CD1c-positive myeloid dendritic cell (primary cell): ENCODE results near the gene SH3PXD2B.

Experiments used
- DNase-seq: peaks from one replicate; pipeline ENCODE4 v3.0.0-alpha.2; 2016; ENCODE audit errors: extremely low spot score

SH3PXD2B gene

DNA sequence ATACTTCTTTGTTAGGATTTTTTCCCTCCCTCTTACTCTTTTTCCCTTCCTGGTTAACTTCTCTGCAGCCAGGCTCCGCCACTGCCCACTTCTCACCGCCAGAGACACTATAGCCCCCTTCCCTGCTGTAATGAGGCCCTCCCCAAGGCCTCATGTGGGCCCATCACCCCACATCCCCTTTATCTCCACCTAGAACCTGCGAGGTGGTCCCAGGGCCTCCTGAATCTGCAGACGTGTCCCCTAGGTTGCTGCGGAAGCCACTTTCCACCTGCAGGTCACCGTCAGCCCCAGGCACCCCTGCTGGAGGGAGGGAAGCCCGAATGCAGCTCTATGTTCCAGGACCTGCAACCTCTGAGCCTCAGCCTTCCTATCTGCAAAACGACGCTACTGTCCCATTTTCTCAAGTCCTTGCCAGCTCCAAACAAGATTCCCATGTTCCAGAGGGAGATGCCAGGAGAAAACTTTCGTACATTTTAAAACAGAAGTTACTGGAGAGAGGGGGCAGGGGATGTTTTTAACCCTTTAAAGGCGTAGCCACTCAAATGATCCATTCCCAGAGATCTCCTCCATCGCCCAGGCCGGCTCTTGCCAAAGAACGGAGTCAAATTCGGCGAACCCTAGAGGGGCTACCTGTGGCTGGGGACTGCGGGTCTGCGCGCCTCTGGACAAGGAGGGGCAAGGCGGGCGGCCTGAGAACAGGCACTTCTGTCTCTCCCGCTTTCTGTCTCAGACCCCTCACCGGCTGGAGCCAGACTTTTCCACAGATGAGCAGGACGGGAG lies 929 bp downstream of the SH3PXD2B start:
- DNase-seq: no peak

DNA sequence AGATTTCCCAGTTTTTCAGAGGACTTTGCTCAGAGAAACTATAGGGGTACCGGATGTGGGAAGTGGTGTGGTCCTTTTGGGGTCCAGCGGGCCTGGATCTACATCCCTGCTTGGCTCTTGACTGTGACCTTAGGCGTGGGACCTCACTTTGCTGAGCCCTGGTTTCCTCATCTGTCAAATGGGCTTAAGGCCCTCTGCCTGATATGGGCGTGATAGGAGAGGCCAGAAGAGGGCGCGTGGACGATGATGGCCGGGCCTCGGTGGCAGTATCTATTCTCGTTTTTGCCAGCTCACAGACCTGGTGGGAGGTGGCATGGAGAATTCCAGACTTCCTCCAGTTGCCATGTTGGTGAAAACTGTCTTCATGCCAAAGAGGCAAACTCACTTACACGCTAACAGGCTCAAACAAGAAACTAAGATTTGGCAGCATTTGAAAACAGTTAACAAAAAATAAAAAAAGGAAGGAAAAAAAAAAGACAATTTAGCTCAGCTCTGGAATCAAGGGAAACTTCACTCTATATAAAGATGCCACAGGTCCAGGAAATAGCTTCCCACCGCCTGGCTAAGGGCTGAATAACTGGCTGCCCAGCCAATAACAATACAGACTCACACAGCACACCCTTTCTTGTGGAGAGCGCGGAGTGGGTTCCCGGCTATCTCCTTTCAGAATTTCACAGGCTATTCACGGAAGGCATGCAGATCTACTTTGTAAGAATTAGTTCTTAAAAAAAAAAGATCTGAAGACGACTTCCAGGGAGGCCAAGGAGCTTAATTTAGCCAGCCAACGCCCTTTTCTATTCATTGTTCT lies 1.7 kb downstream of the SH3PXD2B start:
- no peak for DNase-seq

DNA sequence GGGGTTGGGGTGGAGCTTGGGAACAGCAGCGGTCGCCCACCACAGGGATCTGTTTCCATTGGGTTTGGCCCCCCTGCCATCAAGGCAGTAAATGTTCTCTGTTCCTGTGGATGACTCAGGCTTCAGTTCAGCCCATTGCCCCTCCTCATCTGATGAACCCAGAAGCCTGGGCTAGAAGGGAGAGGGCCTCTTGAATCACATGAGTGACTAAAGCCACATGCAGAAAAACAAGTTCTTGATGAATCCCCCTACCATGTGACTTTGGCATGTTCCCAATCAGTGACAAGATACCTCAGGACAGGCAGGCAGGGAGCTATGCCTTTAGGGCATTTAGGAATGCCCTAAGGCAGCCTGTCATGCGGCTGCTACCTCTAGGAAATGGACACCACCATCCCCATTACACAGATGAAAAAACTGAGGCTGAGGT lies 2.5 kb downstream of the SH3PXD2B start:
- no peak for DNase-seq

DNA sequence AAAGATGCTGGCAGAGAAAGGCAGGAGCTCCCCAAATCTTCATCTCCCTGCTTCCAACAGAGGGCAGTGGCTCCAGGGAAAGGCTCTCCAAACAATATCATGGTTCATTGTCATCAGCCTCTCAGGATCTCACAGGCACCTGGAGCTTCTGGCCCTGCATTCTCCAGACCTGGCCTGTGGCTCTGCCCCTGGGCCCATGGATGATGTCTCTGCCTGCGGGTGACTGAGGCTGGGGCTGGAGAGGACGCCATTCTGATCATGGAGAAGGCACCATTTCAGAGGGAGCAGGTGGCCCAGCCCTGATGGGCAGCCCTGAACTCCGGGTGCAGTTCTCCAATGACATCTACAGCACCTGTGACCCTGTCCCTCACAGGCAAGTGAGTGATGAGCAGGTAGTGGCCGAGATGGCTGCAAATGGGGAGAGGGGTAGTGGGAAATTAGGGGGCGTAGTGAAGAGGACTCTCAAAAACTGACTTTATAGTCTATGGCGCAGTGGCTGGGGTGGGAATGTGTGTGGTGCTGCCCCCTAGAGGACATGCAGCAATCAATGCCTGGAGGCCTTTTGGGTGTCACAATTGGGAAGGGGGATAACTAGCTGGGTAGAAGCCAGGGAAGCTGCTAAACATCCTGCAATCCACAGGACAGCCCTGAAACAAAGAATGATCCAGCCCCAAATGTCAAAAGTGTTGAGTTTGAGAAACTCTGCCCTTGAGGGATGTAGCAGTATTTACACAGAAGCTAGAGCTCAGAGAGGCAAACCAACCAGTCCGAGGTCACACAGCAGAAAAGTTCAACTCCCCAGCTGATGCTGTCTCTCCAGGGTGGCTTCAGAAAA lies 3.2 kb downstream of the SH3PXD2B start:
- DNase-seq: peak; percentile 48

DNA sequence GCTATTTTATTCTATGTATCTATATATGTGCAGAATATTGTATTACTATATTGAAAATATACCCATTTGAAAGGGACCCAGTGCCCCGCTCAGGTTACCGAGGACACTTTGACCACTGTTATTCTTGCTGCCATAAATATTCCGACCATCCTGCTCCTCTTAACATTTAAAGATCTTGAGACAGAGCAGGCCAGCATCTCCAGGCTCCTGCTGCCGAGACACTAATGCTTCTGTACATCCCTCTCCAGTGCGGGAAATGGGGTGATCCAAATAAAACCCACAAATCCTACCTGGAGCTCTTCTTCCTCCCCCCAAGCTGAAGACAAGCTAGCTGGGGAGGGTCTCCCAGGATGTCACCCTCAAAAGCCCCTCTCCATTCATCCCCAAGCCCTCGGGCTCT lies 3.9 kb downstream of the SH3PXD2B start:
- DNase-seq: no peak

DNA sequence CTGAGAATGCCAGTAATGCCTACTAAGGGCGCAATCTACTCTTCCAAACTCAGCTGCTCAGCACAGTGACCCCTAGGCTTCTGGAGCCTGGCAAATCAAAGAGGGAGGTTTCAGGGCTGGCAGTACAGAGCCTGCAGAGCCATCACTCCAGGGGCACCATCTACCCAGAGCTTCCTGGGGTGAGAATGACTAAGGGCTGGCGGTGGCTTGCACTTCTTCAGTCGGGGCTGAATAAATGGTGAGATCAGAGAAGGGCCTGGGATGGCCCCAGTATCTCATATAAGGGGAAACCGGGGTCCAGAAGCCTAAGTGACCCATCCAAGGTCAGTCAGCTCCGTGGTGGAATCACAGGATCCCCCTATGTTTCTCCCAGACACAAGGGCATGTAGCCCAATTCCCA lies 5.3 kb downstream of the SH3PXD2B start:
- DNase-seq: no peak

DNA sequence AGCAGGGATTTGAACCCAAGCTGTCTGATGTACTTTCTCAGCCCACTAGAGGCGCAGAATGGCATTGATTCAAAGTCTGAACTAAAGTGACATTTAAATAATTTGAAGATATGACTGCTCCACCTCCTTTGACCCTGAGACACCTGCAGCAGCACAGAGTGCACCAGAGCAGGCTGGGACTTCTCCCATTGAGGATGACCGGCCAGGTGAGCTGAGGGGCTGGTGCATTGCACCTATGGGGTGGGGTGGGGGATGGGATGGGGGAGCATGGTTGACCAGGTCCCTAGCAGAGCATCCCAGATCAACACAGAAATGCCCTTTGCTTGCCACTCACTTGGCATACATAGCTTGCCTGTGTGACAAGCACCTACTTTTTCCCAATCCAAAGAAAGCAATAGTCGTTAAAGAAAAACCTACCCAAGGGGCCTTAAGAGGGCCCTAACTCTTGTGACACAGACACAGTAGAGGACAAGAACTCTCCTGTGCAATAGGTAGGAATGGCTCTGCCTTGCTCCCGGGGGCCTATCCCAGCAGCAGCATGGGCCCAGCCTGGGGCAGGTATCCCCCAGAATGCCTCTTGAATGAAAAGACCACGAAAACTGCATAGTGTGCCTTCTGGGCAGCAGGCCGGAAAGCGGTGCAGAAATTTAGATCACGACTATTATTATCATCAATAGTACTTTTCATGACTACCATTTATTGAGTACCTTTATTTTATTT lies 6.5 kb downstream of the SH3PXD2B start:
- DNase-seq: no peak

DNA sequence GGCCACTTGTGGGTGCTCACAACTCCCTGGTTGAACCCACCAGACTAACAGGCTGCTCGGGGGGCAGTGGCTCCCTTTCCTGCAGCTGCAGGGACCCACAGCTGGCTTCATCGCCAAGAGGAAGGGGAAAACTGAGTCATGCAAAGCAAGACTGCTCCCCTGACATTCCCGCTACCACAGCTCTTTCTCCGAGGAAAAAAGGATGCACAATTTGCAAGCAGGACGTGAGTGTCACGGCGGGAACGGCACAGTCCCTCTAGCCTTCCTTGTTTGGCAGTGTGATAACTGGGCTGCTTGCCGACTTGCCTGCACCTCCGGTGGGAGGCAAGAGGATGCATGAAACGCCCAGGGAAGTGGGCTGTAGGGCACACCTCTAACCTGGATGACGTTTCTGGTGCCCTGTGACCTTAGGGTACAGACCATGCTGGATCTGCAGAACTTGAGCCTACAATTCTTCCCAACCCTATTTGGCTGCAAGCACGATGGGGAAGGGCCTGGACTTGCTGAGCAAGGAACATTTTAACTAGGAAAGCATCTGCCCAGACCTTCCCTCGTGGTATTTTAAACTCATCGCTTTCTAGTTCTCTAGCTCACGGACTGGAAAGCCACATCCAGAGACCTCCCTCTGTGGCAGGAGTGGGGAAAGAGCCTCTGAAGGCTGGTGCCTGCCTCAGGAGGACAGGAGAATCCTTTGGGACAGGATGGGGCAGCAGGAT lies 7.8 kb downstream of the SH3PXD2B start:
- DNase-seq: no peak

DNA sequence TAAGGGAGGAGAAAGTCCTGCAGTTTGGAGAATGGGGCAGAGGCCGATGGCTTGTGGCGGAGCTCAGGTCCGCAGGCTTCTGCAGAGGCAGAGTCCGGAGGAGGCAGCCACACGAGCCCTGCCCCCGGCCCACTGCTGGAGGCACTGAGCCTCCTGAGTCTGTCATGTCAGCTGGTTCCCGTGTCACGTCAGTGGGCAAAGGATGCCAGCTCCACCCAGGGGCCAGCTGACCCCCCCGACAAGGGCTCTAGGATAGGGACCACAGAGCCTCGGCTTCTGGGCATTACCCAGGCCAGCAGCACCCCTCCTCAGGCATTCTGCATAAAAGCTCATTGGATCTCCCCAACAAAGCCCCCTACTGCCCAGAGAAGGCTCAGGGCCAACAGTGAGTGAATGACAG lies 8.5 kb downstream of the SH3PXD2B start:
- no peak for DNase-seq

DNA sequence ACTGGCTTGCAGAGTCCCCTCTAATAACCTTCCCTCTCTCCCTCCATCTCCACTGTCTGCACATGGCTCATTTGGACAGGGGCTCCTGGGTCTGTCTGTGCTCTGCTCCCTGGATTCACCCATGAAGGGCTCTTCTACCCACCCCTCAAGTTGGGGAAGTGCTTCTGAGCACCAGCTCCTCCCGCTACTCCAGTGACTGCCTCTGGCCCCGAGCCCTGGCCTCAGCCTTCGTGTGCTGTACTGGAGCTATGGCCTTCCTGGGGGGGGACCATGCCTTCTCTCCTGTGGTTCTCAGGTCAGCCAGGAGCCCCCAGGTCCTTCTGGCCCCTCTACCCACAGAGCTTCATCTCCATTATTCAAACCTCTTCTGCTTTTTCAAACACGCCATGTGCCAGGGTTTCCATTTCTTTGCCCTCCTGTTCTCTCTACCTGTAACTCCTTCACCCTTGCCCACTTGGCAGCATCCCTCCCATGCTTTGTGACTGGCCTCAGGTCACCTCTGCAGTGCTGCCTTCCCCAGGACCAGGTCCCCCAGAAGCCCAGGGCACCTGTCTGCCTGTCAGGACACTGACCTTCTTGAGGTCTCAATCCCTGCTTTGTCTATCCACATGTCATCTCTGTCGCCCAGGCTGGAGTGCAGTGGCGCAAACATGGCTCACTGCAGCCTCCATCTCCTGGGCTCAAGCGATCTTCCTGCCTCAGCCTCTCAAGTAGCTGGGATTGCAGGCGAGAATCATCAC lies 9.5 kb downstream of the SH3PXD2B start:
- peak; percentile 19 for DNase-seq

DNA sequence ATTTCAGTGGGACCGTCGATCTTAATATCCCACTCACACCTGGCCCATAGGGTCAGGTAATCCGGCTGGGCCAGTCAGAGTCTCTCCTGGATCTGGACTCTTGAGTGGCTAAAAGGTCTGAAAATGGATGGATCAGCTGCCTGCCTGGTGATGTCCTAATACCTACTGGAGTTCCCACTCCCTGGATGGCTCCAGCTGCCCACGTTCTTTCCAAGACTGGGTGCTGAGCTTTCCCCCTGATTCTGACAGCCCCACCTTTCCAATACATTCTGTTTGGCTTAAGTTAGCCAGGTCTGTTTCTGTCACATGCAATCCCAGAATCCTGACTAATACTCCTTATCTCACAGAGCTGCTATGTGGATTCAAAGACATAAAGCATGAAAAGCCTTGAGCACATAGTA lies 10.2 kb downstream of the SH3PXD2B start:
- no peak for DNase-seq

DNA sequence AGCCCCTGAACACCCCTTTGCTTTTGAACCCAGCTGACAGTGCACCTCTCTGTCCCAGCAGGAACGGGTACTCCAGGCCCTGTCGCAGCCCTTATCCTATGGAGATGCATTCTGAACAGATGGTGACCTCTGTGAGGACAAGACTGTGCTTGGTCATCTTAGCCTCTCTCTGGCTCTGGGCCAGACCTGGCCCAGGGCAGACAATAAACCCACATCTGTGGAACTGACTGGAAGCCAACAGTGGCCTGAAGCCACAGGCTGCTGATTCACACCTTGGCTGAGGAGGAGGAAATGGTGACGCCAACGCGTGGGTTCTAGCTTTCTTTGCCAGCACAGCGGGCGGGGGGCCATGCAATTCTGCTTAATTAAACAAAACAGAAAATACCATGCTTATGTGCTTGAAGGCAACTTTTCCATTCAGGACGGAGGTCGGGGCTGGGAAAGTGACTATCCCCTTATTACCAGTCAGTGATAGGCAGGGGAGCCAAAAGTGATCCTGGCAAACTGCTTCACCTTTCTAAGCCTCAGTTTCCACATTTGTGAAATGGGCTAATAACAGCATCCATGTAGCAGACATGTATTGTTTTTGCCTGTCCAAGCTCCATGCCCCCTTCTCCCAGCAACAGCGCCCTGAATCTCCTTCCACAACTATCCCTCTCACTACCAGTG lies 10.8 kb downstream of the SH3PXD2B start:
- DNase-seq: peak; percentile 77

DNA sequence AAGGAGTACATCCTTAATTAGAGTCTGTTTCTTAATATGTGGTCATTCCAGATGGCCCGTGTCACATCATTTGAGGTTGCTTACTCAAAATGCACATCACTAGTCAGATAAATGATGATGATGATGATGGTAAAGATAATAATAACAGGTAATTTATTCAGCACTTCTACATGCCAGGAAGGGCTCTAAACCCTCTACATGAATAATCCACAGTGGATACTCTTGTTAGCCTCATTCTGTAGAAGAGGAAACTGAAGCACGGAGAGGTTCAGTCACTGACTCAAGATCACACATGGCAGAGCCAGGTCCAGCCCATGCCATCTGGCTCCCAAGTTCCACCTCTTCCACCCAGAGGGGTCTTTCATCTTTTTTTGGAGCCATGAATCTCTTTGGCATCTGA lies 11.7 kb downstream of the SH3PXD2B start:
- DNase-seq: no peak

DNA sequence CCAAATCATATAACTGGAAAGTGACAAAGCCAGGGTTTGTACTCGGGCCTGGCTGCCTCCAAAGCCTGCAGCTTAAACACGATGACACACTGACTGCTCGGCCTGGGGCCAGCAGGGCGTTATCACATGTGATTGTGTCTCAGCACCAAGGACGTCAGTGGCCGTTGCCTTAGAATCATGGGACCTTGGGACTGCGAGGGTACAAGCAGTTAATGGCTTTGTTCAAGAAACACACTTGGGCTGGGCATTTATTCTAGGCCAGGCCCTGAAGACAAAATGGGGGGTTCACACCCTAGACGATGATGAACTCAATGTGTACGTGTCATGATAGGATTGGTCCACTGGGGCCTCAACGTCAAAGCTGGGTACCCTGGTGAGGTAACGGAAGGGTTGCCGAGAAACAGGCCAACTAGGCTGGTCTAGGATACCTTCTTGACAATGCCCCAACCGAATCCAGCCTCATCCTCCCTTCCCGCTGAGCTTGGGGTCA lies 13.0 kb downstream of the SH3PXD2B start:
- DNase-seq: no peak

DNA sequence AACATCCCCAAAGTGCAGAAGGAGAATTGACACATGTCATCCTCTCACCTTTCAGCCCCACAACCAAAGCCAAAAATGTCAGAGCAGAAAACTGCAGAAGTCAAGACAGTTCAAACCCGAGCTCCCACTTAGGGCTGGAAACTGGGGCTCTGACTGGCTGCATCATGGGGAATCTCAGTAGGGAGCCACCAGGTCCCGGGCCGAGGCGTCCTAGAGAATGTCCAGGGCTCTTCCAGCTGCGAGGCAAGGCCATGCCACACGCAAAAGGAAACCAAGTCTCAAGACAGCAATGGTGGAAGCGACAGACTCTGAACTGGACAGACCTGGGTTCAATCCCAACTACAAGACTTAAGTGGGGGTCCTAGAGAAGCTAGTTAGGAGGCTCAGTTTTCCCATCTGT lies 13.8 kb downstream of the SH3PXD2B start:
- no peak for DNase-seq

DNA sequence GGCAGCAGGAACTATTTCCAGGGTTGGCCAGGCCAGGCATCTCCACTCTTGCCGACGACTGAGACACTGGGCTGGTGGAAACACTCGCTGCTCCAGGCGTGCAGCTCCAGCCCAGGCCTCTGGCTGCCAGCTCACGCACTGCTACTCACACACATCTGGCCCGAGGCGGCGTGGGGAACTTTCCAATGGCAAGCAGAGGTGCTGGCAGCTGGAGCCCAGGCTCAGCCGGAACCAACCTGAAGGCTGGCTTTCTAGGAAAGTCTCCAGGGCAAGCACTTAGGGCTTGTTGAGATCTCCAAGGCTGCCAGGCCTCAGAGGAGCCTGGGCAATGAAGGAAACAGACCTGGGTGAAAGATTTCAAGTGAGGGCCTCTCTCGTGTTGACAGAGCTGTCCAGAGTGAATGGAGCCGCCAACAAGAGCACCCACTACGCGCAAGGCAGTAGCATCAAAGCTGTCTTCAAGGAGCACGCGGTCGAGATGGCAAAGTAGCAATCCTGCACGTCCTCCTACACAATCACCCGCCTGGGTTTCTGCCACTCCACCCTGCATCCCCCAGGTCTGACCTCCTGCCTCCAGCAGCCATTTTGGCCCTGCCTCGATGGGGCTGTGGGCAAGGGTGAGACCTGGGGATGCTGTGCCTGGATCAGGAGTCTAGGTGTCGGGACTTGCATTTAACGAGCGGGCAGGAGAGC lies 14.4 kb downstream of the SH3PXD2B start:
- DNase-seq: no peak

DNA sequence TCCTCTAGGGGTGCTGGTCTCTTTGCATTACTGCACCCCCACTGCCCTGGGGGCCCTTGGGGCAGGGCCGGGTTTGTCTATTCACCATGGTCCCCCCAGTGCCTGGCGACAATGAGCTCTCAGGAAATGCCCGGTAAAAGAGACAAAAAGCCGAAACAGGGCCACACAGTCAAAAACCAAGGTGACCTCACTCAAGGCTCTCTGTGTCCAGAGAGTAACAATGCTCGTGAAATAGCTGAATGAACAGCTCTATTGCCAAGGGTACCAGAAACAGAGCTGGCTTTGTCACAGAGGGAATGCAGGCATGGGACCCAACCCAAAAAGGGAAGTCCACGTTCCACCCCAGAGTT lies 16.0 kb downstream of the SH3PXD2B start:
- peak; percentile 33 for DNase-seq

DNA sequence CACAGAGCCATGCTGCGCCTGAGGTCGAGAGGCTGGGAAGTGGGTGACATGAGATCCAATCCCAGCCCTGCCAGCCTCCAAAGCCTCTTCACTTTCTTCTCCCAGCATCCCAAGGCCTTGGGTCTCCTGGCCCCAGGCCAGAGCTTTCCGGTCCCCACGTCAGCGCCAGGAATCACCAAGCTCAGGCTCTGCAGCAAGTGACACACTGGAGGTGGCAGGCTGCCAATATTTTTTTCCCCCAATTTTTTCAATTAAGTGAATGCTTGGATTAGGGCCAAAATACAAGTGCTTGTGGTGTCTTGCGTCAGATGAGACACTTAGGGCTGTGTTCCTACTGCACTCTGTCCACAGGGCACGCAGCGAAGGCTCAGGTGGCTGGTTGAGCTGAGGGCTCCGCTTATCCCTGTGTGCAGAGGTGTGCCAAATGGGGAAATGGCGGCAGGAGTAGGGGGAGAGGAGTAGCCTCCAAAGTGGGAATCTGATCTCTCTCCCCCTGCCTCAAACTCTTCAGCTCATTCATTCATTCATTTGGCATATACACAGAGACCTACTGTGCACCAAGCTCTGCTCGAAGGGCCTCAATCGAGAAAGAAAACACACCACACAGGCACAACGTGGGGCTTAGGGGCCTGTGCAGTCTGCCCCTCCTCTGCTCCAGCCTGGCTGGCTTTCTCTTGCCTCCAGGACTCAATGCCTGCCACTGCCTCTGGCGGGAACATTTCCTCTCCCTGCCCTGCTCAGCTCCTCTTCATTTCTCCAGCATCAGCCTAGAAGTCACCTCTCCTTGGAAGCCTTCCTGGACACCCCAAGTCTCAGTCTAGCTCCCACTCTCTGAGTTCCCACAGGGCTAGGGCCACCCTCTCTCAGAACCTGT lies 16.6 kb downstream of the SH3PXD2B start:
- peak; percentile 25 for DNase-seq
